NCI-H1694 treated with DMSO at 0.1 percent for 48 hours (cell line): ENCODE results near the gene SLC24A3.
A peak's percentile ranks its signal among the peaks of the same experiment; 100 is the strongest.

Experiments used
- DNase-seq: peaks from one replicate; lab custom pipeline; 2025; lab: John Stamatoyannopoulos, UW

The SLC24A3 gene

DNA sequence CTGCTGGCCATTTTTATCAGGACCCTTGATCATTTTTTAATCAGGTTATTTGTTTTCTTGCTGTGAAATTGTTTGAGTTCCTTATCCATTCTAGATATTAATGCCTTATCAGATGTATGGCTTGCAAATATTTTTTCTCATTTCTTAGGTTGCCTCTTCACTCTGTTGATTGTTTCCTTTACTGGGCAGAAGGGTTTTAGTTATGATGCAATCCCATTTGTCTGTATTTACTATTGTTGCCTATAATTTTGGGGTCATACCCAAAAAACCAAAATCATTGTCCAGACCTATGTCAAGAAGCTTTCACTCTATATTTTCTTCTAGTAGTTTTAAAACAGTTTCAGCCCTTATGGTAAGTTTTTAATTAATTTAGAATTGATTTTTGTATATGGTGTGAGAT is 172.5 kb downstream of the SLC24A3 start:
- DNase-seq, result no peak

GRCh38 chr20:19387251-19387650 is 174.8 kb downstream of the SLC24A3 start:
- no peak for DNase-seq

DNA sequence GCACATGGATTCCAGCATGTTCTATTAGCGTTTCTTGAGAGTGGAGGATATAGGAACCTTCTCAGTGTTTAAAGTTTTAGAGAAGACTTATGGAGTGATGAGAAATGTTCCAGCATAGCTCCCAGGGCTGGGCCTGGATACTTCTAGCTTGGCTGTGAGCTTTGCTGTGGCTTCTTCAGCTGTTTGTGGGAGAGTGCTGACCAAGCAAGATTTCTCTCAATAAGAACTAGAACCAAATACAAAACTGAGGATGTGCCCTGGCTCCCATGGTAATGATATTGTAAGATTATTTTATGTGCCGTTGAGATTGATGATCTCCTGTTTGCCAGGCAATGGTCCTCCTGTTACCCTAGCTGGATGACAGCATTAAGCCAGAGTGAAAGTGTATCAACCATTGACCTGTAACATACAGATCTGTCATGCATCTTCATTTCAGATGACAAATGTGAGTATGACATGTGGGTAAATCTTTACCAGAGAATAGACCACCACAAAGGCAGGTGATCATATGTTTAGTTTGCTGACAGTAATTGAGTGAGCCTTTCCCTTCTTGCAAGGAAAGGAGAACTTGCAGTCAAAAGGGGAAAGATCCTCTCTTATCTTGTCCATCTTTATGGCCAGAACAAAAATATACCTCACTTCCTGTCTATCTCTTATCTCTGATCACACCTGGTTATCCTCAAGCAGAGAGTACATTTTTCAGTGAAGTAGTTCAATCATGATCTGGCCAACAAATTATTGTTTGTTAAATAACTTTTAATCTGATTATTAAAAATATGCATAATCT is 180.1 kb downstream of the SLC24A3 start:
- no peak for DNase-seq

GRCh38 chr20:19396460-19397081 is 184.1 kb downstream of the SLC24A3 start:
- DNase-seq, result no peak

- no peak for DNase-seq
These were observed 184.8 kb downstream of the SLC24A3 start for GRCh38 chr20:19397226-19397625.

DNA sequence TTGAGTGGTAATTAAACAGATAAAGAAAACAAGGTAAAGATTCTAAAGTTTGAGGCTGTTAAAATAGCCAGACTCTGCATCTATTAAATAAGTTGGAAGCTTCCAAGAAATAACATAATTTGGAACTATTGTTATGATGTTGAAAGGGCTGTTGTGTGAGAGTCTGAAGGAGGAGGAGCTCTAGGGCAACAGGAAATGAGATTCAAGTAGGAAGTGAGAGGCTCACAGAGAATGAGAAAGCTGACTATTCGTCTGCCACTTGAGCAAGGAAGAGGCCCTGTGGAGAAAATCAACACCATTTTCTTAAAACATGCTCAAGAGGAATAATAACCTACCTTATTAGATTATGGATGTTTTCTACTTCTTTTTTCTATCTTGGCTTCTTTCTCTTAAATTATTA is 185.2 kb downstream of the SLC24A3 start:
- no peak for DNase-seq

DNA sequence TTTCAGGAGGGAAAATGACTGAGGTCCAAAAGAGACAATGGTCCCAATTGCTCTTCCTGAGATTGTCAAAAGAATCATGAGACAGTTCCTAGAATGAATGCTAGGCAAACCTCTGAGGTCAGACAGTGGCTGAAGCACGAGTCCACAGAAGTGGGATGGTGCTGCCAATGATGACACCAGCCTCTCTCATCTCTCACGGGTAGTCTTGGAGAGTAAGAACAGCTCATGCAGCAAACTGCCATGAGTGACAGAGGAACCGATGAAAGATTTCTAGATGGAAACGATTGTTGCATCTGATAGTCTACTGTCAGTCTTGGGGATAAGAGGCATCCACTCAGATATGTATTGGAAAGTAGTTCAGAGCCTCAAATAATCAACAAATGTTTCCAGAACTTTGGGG is 188.7 kb downstream of the SLC24A3 start:
- DNase-seq, result no peak

DNA sequence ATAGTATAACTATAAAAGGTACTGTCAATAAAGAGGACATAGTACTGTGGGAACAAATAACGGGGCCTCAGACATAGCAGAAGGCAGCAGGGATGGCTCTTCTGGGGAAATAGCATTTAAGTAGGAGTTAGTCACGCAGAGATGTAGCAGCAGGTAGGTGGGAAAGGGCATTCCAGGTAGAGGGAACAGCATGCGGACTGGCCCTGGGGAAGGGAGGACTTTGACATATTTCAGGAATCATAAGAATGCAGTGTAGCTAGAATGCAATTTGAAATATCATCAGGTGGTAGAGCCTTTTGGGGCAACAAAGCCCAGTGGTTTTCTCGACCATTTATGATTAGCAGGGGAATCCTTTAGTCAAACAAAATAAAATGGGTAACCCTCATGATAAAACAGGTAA is 191.1 kb downstream of the SLC24A3 start:
- DNase-seq, result no peak

GRCh38 chr20:19404826-19405225 is 192.4 kb downstream of the SLC24A3 start:
- no peak for DNase-seq

- DNase-seq, result no peak
These were observed 193.5 kb downstream of the SLC24A3 start for GRCh38 chr20:19405958-19406357.

- DNase-seq, result no peak
These were observed 193.9 kb downstream of the SLC24A3 start for GRCh38 chr20:19406381-19406780.

GRCh38 chr20:19407196-19407595 is 194.8 kb downstream of the SLC24A3 start:
- DNase-seq, result no peak

GRCh38 chr20:19407736-19408135 is 195.3 kb downstream of the SLC24A3 start:
- no peak for DNase-seq

- DNase-seq, result no peak
These were observed 196.5 kb downstream of the SLC24A3 start for GRCh38 chr20:19408971-19409370.

GRCh38 chr20:19411811-19412210 is 199.4 kb downstream of the SLC24A3 start:
- no peak for DNase-seq

- DNase-seq, result no peak
These were observed 199.8 kb downstream of the SLC24A3 start for GRCh38 chr20:19412254-19412653.

DNA sequence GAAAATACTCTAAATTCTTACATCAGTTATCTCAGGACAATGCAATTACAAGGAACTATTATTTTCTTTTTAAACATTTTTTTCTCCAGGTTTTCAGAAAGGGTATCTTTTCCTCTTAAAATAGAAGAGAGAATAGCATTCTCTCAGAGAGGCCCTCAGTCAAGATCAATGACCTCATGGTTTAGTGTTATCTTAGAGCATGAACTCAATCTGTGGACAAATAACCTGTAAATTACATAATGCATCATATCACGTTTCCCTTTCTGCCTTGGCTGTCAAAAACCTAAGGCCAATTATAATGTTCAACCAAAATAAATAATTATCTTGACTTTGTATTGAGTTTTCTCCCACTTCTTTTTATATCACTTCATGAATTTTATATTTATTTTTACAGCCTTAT is 202.2 kb downstream of the SLC24A3 start:
- no peak for DNase-seq

DNA sequence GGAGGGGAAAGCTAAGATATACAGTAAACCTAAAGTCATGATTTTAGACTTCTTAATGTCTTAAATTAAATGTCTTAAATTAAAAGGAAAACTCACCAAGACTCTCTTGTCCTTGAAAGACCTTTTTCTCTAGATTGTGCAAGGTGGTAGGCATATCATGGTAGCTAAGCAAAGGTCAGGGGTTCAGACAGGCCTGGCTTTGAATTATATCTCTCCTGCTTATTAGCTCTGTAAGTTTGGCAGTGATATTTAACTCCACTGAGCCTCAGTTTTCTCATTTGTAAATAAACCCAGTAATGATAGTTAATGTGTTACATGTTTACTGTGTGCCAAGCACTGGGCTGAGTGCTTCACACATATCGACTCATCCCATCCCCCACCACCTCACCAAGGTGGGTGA is 203.3 kb downstream of the SLC24A3 start:
- no peak for DNase-seq

DNA sequence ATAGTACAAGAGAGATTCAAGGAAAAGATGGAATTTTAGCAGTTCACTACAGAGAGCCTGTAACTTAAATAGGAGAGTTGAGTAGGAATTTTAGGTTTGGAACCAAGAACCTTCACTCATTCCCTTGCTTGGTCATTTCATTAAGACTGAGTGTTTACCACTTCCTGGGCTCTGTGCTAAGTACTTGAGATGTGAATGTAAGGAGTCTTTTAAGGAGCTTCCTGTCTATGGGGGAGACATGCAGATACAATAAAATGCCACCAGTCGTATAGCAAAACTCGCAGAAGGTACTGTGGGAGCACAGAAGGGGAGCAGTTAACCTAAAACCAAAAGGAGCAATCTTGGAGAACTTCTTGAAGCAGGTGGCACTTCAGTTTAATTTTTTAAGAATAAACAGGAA is 204.2 kb downstream of the SLC24A3 start:
- DNase-seq, result no peak

- DNase-seq, result peak; percentile 29
These were observed 207.0 kb downstream of the SLC24A3 start for GRCh38 chr20:19419396-19419795.

DNA sequence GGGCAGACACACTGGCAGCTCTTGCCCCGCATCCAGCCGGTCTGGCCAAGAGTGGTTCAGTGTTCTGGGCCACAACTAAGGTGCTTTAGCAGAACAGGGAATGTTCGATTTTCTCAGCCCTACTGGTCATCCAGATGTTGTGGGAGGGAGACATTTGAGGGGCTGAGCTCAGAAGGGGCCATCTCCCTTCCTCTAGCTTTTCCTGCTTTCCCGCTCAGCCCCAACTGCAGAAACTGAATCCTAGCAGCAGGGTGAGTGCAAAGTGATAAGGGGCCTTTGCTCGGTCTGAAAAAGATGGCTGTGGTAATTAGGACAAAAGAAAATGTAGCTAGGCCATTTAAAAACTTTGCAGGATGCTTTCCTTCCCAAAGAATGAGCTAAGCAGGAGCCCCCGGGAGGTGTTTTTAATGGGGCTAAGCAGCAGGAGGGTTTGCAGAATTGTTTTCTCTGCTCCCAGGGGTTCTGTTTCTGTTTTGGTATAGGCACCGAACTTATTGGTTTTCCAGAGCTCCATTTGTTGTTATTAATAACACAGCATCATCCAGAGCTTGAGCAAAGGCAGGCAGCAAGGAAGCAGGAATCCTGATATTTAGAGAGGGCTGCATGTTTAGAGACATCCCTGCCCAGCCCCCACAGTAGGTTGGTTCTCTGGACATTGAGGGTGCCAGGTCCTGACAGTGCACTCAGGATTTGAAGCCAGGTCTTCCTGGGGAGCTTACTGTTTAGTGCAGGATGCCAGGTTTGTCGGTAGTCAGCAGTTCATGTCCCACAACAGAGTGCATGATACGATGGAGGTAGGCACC is 210.9 kb downstream of the SLC24A3 start:
- DNase-seq, result no peak

DNA sequence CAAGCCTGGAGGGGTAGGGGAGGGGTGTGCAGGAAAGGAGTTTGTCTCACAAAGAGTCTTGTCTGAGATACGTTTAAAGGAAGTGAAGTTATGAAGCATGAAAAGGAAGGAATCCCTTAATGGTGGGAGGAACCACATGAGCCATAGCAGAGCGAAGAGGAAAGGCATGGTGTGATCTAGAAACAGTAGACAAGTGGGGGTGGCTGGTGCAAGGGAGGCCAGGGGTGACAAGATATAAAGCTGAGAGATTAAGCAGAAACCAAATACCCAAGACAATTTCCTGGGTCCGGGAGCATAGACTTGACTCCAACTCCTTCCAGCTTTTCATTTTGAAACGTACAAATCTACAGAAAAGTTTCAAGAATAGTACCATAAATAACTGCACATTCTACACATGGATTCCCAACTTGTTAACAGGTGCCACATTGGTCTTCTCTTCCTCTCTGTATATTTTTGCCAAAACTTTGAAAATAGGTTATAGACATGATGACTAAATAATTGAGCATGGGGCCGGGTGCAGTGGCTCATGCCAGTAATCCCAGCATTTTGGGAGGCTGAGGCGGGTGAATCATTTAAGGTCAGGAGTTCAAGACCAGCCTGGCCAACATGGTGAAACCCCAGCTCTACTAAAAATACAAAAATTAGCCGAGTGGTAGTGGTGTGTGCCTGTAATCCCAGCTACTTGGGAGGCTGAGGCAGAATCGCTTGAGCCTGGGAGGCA is 211.6 kb downstream of the SLC24A3 start:
- no peak for DNase-seq
